Endodermal cell (in vitro differentiated cells): Measurements from ENCODE around the gene HOMER2. TPM values are rescaled to one million over a fixed set of nuclear protein-coding genes. Genes with fewer than 3 reads are reported as not detected.
"Not testable (repeated sequence)": the region's sequence is repeated elsewhere in the genome, so short reads cannot be mapped to it uniquely, and the experiment has no call there.

Experiments used
- DNase-seq: peaks from one replicate; pipeline ENCODE4 v3.0.0-alpha.2; 2017
- H3K27ac ChIP-seq: 2 replicates; pipeline ENCODE4 v1.5.1; 2013; ENCODE audit warnings: mild to moderate bottlenecking, low read depth, low read length, moderate library complexity
- H3K27me3 ChIP-seq: 2 replicates; pipeline ENCODE4 v1.6.1; 2013; ENCODE audit warnings: mild to moderate bottlenecking, low read length, moderate library complexity; ENCODE audit not compliant: insufficient read depth, control insufficient read depth, poor library complexity, severe bottlenecking
- H3K36me3 ChIP-seq: 2 replicates; pipeline ENCODE4 v1.7.0; 2013; ENCODE audit warnings: mild to moderate bottlenecking, low read length, moderate library complexity; ENCODE audit not compliant: control insufficient read depth, insufficient read depth
- H3K4me1 ChIP-seq: one replicate; pipeline ENCODE4 v1.7.0; 2013; ENCODE audit warnings: low read length; ENCODE audit not compliant: control insufficient read depth, insufficient read depth
- H3K4me3 ChIP-seq: 2 replicates; pipeline ENCODE4 v1.5.1; 2013; ENCODE audit warnings: mild to moderate bottlenecking, low read length, moderate library complexity
- H3K9ac ChIP-seq: 2 replicates; pipeline ENCODE4 v1.6.1; 2013; ENCODE audit warnings: mild to moderate bottlenecking, low read length, moderate library complexity; ENCODE audit not compliant: poor library complexity, severe bottlenecking; ENCODE audit errors: extremely low read depth
- H3K9me3 ChIP-seq: 2 replicates; pipeline ENCODE4 v1.6.1; 2013; ENCODE audit warnings: mild to moderate bottlenecking, low read length, moderate library complexity; ENCODE audit not compliant: control insufficient read depth
- H3K27ac Mint-ChIP-seq: 2 replicates; pipeline ENCODE4 v1.8.0; 2020; ENCODE audit warnings: mixed read lengths
- H3K27me3 Mint-ChIP-seq: 2 replicates; pipeline ENCODE4 v1.8.0; 2021; ENCODE audit warnings: mild to moderate bottlenecking, mixed read lengths; ENCODE audit not compliant: insufficient read depth
- H3K36me3 Mint-ChIP-seq: 2 replicates; pipeline ENCODE4 v1.8.0; 2020; ENCODE audit warnings: low read depth, mixed read lengths
- H3K4me1 Mint-ChIP-seq: 2 replicates; pipeline ENCODE4 v1.8.0; 2020; ENCODE audit warnings: mixed read lengths
- H3K4me3 Mint-ChIP-seq: 2 replicates; pipeline ENCODE4 v1.8.0; 2020; ENCODE audit warnings: mild to moderate bottlenecking, moderate library complexity, mixed read lengths
- H3K9me3 Mint-ChIP-seq: 2 replicates; pipeline ENCODE4 v1.8.0; 2020; ENCODE audit warnings: mild to moderate bottlenecking, mixed read lengths
- CTCF ChIP-seq: fragments of 200-600 bp; sonication (generic); conservative IDR thresholded peaks from 2 replicates; pipeline ENCODE4 v1.5.0; 2021; ENCODE audit warnings: antibody characterized with exemption, mild to moderate bottlenecking
- WGBS, 2 experiments: methylation state at CpG; one replicate each; pipeline versions ENCODE4 v1.1.5 to v1.1.7; 2013; ENCODE audit warnings: missing lambda C conversion rate in 2 of 2, mixed read lengths in 1 of 2; ENCODE audit not compliant: insufficient coverage in 1 of 2, insufficient read length in 1 of 2; 5-methylcytosine and 5-hydroxymethylcytosine counted together
- total RNA-seq, 2 donors: library from RNA; stranded (reverse); fragmentation: NEBNext Ultra II Directional in 1 of 2; extraction: Animal tissue kit (Norgen Biotek cat#: 25700) in 1 of 2; gene quantifications; 2 replicates in 1 of 2; 3 replicates in 1 of 2; pipeline ENCODE4 v1.2.1, GENCODE V29; 2021

The HOMER2 gene
- total RNA-seq, 2 donors from 2014 or later, result 31.8 to 32.7 TPM

- H3K4me3 ChIP-seq, result no peak overlapping the region
- no peak overlapping the region for H3K27ac Mint-ChIP-seq
- no peak for DNase-seq
- no peak overlapping the region for H3K27ac ChIP-seq
- 93 to 94% methylated on average over 7 of the region's 7 CpGs for WGBS, 2 experiments
- no peaks in the 10 kb centered on the region for H3K9me3 Mint-ChIP-seq
- H3K4me1 Mint-ChIP-seq, result peaks cover 18% of the 10 kb centered on the region
- H3K27me3 Mint-ChIP-seq, result no peaks in the 10 kb centered on the region
- H3K36me3 ChIP-seq, result peaks cover 29% of the 10 kb centered on the region
- TF ChIP-seq CTCF, result no peak
- H3K27me3 ChIP-seq, result no peaks in the 10 kb centered on the region
- H3K36me3 Mint-ChIP-seq, result peaks cover 46% of the 10 kb centered on the region
- no peak overlapping the region for H3K9ac ChIP-seq
- H3K9me3 ChIP-seq, result no peaks in the 10 kb centered on the region
- peaks cover 12% of the 10 kb centered on the region for H3K4me1 ChIP-seq
- no peak overlapping the region for H3K4me3 Mint-ChIP-seq
Measured at GRCh38 chr15:82870727-82871320, 81.7 kb downstream of the HOMER2 start.

GRCh38 chr15:82865981-82866380, 86.5 kb downstream of the HOMER2 start:
- H3K27me3 Mint-ChIP-seq, H3K27ac ChIP-seq, DNase-seq, H3K27ac Mint-ChIP-seq, H3K4me3 Mint-ChIP-seq, H3K27me3 ChIP-seq, H3K9me3 Mint-ChIP-seq, H3K9me3 ChIP-seq, H3K36me3 ChIP-seq, H3K9ac ChIP-seq, H3K4me3 ChIP-seq: not testable (repeated sequence)
- Mint-ChIP-seq H3K4me1 (peaks cover 43% of the 10 kb centered on the region), H3K36me3 (peaks cover 14% of the 10 kb centered on the region)
- peaks cover 31% of the 10 kb centered on the region for H3K4me1 ChIP-seq
- WGBS, 2 experiments, result 68 to 73% methylated on average over 3 of the region's 3 CpGs

- not testable (repeated sequence) for H3K27me3 ChIP-seq, H3K27ac ChIP-seq, H3K36me3 ChIP-seq, H3K4me3 ChIP-seq, H3K9me3 Mint-ChIP-seq, H3K9me3 ChIP-seq, H3K27me3 Mint-ChIP-seq, DNase-seq, H3K27ac Mint-ChIP-seq, H3K9ac ChIP-seq, H3K4me3 Mint-ChIP-seq
- WGBS, 2 experiments, result 94 to 96% methylated on average over 3 to 4 of the region's 4 CpGs
- peaks cover 41% of the 10 kb centered on the region for H3K4me1 Mint-ChIP-seq
- H3K36me3 Mint-ChIP-seq, result peaks cover 10% of the 10 kb centered on the region
- H3K4me1 ChIP-seq, result peaks cover 31% of the 10 kb centered on the region
Measured at GRCh38 chr15:82865581-82865980, 86.9 kb downstream of the HOMER2 start.

- H3K9me3 Mint-ChIP-seq, result no peaks in the 10 kb centered on the region
- TF ChIP-seq CTCF, result no peak
- H3K27ac Mint-ChIP-seq, result no peak overlapping the region
- H3K4me1 Mint-ChIP-seq, result peaks cover 41% of the 10 kb centered on the region
- Histone ChIP-seq H3K9me3 (no peaks in the 10 kb centered on the region), H3K27ac (no peak overlapping the region), H3K4me3 (no peak overlapping the region), H3K27me3 (no peaks in the 10 kb centered on the region), H3K36me3 (peaks cover 5% of the 10 kb centered on the region), H3K9ac (no peak overlapping the region), H3K4me1 (peaks cover 31% of the 10 kb centered on the region)
- peaks cover 13% of the 10 kb centered on the region for H3K36me3 Mint-ChIP-seq
- DNase-seq, result no peak
- no peak overlapping the region for H3K4me3 Mint-ChIP-seq
- no peaks in the 10 kb centered on the region for H3K27me3 Mint-ChIP-seq
- WGBS, 2 experiments, result 84 to 92% methylated on average over 1 to 2 of the region's 2 CpGs
Measured at GRCh38 chr15:82864967-82865366, 87.6 kb downstream of the HOMER2 start.
